Testis (tissue), 2 donors: ENCODE results near the gene MEN1.

Source experiments
- POLR2A ChIP-seq: fragments of 450-650 bp; IDR thresholded peaks from one replicate; pipeline ENCODE4 v1.6.1; 2017; ENCODE audit warnings: antibody characterized with exemption, mild to moderate bottlenecking, moderate library complexity
- TF ChIP-seq, protein P1 (sequence below), 3 experiments: fragments of 450-650 bp in 2 of 3; fragments of 200-600 bp in 1 of 3; sonication (generic) in 1 of 3; IDR thresholded peaks; one replicate each; pipeline ENCODE4 v1.5.1; 2016 to 2019; ENCODE audit warnings: antibody characterized with exemption in 3 of 3, mild to moderate bottlenecking in 2 of 3, moderate library complexity in 1 of 3

DNA sequence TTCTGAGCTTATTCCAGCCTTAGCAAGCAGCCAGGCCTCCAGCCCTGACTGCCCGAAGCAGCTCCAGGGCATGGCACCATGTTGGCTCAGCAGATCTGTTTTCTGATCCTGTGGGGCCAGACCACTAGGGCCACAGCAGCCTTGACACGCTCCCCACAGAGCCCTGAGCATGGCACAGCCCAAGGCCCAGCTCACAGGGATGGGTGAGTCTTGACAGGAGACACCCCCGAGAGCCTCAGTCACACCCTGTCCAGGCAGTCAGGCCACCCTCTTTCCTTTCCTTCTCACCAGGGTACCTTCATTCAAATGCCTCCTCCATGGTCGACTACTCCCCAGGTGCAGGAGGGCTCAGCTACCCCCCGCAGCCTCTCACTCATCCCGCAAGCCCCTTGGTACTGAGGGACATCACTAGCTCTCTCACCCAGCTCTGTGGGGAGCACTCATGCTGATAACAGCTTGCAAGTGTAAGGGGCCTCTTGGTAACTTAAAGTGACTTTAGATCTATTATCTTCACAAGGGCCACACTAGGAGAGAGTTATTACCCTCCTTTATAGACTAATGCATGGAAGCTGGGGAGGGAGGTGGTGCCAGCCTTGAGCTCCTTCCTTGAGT lies 38.0 kb upstream of the MEN1 start:
- TF ChIP-seq, protein P1, sequence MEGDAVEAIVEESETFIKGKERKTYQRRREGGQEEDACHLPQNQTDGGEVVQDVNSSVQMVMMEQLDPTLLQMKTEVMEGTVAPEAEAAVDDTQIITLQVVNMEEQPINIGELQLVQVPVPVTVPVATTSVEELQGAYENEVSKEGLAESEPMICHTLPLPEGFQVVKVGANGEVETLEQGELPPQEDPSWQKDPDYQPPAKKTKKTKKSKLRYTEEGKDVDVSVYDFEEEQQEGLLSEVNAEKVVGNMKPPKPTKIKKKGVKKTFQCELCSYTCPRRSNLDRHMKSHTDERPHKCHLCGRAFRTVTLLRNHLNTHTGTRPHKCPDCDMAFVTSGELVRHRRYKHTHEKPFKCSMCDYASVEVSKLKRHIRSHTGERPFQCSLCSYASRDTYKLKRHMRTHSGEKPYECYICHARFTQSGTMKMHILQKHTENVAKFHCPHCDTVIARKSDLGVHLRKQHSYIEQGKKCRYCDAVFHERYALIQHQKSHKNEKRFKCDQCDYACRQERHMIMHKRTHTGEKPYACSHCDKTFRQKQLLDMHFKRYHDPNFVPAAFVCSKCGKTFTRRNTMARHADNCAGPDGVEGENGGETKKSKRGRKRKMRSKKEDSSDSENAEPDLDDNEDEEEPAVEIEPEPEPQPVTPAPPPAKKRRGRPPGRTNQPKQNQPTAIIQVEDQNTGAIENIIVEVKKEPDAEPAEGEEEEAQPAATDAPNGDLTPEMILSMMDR (IDR thresholded peaks at IDR 0.05): no peak
- no peak for TF ChIP-seq POLR2A
